GM19467 (cell line): ENCODE data around the gene ITPR1.
A peak's percentile ranks its signal among the peaks of the same experiment; 100 is the strongest.

Experiments used
- ATAC-seq: cut with Tn5 transposase; IDR thresholded peaks from one replicate; pipeline ENCODE4 v1.9.1; 2021; ENCODE audit warnings: mild to moderate bottlenecking, moderate library complexity; ENCODE audit not compliant: unreplicated experiment

ITPR1 gene

GRCh38 chr3:4478261-4478660 lies 14.9 kb upstream of the ITPR1 start:
- ATAC-seq: no peak

DNA sequence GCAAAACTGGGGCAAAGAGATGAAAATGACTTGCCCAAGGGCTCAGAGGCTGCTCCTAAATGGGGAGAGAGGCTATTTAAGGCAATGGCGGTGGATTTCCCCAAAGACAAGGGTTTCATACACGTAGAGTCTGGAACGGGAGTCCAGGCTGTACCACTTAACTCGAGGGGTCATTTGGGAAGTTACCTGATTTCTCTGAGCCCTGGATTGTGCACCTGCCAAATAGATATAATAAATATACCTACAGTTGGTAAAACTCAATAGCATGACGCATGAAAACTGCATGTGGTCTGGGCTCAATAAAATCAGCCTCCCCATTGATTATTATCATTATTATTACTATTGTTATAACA lies 1.3 kb upstream of the ITPR1 start:
- no peak for ATAC-seq

- no peak for ATAC-seq
Observed at GRCh38 chr3:4492208-4493013, 737 bp upstream of the ITPR1 start.

DNA sequence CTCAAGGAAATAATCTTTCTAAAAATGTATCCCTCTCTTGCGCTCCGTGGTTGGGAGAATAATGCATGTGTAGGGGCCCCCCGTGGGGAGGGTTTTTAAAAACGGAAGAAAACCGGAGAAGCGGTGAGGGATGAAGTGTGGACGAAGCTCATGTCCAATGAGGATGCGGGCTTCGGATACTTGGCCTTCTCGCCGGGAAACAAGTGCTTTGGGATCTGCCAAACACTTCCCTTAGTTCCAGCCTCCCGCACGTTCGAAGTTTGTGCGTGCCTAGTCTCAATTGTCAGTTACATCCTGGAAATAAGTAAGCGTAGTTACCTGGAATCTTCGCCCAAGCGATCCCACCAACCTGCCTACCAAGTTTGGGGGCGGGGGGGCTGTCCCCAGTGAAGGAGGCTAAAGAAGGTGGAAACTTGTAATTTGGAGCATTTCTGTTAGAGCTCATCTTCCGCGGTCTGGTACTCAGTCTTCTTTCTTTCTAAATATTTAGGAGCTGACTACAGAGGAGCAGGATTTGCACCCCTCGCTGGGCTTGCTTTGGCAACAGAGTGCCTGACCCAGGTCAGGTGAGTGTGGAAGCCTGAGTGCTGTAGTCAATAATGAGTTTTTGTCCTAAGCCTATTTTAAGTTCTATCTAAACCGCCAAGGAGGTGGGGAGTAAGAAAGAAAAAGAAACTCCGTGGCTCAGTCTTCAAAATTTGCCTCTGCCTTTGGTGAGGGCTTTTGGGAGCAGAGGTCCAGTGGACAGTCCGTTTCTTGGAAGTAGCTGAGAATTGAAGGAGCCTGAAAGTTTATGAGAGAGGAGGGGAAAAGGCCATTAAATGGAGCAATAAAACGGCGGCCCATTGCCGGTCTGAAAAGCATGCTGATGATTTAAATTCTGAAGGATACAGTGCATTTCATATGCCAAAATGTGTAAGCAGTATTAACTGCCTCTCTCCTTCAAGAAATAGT lies 1.1 kb downstream of the ITPR1 start:
- ATAC-seq: no peak

GRCh38 chr3:4494895-4495264 lies 1.7 kb downstream of the ITPR1 start:
- ATAC-seq: peak; percentile 24

GRCh38 chr3:4495294-4496086 lies 2.3 kb downstream of the ITPR1 start:
- no peak for ATAC-seq

- no peak for ATAC-seq
Observed at GRCh38 chr3:4496087-4496452, 2.9 kb downstream of the ITPR1 start.

DNA sequence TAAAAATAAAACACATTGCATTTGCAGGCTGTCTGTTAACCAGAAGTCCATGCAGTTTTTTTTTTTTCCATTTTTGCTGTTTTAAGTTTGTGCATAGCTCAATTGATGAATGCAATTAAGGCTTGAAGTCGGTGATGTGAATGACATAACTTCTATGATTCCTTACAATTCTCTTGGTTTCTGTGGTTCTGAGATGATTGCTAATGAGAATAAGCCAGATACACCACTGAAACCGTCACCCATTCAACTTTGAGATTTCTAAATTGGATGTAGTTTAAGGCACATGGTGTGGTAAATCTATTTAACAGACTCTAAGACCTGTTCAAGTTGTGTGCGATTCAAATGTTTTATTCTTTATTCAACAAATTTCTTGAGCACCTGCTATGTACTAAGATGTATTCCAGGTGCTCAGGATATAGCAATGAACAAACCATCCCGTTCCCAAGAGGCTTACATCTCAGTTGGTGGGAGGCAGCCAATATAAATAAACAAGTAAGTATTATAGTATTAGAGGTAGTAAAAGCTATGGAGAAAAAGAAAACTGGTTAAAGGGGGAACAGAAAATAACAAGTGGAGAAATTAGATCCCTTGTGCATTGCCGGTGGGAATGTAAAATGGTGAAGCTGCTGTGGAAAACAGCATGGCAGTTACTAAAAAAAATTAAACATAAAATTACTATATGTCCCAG lies 4.0 kb downstream of the ITPR1 start:
- no peak for ATAC-seq

- ATAC-seq: no peak
Observed at GRCh38 chr3:4497843-4498324, 4.7 kb downstream of the ITPR1 start.

- ATAC-seq: no peak
Observed at GRCh38 chr3:4498446-4498845, 5.3 kb downstream of the ITPR1 start.

DNA sequence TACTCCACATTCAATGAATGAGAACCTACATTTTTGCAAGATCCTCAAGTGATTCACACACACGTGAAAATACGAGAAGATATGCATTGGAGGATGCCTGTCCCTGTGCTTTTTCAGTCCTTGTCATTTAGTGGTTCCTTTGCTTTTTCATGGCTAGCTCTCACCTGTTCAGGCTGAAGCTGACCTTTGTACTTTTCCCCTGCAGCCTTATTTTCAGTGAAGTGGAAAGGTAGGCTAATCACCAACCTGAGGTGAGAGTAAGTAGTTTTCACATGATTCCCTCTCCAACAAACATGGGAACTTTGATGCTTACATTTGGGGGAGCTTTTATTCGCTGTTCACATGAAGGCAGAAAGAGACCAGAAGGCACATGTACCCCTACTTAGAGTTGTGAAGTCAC lies 8.3 kb downstream of the ITPR1 start:
- ATAC-seq: no peak

- no peak for ATAC-seq
Observed at GRCh38 chr3:4501927-4502326, 8.8 kb downstream of the ITPR1 start.

DNA sequence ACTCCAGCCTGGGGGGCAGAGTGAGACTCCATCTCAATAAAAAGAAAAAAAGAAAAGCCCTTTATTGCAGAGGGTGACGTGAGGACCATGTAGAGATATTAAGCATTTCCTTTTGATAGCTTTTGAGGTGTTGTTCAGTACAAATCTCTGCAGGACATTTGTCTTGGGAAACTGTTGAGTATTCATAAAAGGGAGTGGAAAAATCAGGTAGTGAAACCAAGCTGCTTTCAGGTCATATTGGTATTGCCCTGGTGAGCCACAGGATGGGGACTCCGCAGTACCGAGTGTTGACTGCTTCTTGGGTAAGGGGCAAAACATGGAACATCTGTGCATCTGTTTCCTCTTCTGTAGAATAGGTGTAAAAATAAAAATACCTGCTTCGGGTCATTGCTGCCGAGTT lies 9.9 kb downstream of the ITPR1 start:
- peak; percentile 52 for ATAC-seq

DNA sequence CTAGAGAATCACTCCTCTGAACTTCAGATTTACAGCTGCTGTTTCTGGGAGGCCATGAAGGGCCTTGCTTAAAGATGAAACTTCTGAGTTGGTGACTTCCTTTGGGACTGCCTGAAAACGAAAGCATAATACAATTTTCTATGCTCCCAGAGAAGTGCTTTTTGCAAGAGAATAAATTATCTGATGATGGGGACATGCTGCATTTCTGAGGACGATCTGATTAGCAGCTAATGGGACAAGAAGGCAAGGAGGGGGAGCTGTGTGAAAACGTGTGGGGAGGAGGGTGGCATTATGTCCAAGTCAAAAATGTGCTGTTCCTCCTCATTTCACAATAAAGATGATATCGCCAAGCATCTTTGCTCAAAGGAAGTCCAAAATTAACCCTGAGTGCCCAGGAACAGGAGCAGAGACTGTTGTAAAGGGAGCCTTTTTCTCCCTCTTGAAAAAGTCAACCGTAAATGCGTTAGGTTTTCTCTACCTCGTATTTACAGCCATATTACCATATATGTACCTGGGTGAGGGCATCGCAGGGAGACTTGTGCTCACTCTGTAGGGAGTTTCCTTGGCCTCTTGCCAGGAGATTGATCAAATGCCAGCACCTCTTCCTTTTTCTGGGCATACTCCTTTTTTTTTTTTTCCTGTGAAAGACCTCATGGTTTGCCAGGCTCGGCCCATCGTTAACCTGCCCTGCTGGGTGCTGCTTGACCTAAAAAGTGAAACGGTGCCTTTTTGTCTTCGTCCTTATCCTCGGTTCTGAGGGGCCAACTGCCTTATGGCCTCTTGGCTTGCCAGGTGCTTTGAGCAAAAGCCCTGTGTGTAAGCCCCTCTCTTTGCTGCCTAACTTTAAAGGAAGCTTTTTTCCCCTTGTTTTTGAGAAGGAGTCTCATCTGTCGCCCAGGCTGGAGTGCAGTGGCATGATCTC lies 11.5 kb downstream of the ITPR1 start:
- no peak for ATAC-seq

DNA sequence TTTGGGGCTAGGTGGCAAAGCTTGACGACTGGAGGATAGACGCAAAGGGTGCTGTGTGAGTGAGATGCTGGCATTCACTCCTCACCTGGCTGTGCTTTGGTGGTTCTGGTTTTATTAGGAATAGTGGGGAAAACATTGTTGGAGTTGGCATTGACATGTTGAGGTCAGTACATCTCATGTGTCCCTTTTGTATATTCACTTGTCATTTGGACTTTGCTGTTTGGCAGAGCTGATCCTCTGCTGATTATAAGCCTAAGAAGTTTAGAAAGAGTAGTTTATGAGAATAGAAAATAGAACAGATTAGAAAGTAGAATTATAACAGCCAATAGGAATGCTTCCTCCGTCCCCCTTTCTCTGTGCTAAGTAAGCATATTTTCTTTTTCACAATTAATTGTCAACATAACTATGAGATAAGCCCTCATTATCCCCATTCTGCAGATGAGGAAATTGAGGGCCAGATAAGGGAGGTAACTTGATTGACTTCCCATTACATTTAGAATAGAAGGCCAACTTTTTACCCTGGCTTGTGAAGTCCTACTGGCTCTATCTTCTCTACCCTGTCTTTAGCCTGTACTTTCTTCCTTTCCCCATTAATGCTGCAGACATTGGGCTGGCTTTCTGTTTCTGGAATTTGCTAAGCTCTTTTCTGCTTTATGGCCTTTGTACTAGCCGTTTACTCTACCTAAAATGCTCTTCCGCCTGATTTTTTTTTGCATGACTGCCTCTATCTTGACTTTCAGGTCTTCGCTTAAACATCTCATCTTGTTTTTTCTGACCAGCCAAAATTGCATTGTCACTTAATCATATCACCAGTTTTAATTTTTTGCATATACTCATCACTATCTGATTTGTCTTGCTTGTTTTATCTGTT lies 12.8 kb downstream of the ITPR1 start:
- no peak for ATAC-seq

- no peak for ATAC-seq
Observed at GRCh38 chr3:4506559-4507023, 13.4 kb downstream of the ITPR1 start.

DNA sequence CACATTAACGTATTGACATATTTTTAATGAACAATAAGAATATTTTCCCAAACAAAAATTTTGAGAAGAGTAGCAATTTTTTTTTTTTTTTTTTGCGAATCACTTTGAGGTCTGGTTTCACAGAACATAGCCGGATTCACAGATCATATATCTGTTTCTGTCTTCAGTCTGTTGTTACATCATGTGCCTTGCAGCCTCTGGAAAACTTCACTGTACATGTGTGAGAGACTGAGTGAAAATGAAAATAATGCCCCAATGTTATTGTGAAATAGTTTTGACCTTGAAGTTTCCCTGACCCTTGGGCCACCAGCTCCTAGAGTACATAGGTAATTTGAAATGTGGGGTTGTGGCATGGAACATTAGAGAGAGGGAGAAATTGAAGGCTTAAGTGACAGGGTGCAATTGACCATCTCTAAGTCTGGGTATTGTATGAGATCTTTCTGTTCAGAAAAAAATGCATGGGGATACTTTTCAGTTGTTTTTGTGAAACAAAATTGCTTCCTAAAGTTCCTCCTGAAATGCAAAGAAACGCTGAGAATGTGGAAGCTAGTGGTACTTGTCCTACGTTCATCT lies 14.0 kb downstream of the ITPR1 start:
- no peak for ATAC-seq
